ENCODE results near the gene KBTBD13. TPM values are rescaled to one million over a fixed set of nuclear protein-coding genes. Genes with fewer than 3 reads are reported as not detected.
"Not testable (repeated sequence)": the region's sequence is repeated elsewhere in the genome, so short reads cannot be mapped to it uniquely, and the experiment has no call there.

KBTBD13 gene
- total and polyA plus RNA-seq, 2 donors: 0.19 to 0.32 TPM

- over 99% methylated on average over 2 of the region's 2 CpGs for WGBS
- H3K36me3 ChIP-seq (ENCODE audit: insufficient read depth): no peaks in the 10 kb centered on the region
- no peaks in the 10 kb centered on the region for H3K4me1 ChIP-seq (ENCODE audit: insufficient read depth)
- DNase-seq (ENCODE audit: extremely low spot score): no peak
- H3K4me3 ChIP-seq (ENCODE audit: low read depth, low read length): no peak overlapping the region
- H3K27ac ChIP-seq (ENCODE audit: low read depth): no peak overlapping the region
These were observed 34.8 kb upstream of the KBTBD13 start for GRCh38 chr15:65041787-65042186.

- no peak overlapping the region for H3K4me3 ChIP-seq (ENCODE audit: low read depth, low read length)
- H3K36me3 ChIP-seq (ENCODE audit: insufficient read depth): no peaks in the 10 kb centered on the region
- DNase-seq (ENCODE audit: extremely low spot score): no peak
- whole genome bisulfite sequencing: 28% methylated on average over 4 of the region's 4 CpGs
- no peaks in the 10 kb centered on the region for H3K4me1 ChIP-seq (ENCODE audit: insufficient read depth)
- no peak overlapping the region for H3K27ac ChIP-seq (ENCODE audit: low read depth)
These were observed 33.7 kb upstream of the KBTBD13 start for GRCh38 chr15:65042776-65043327.

DNA sequence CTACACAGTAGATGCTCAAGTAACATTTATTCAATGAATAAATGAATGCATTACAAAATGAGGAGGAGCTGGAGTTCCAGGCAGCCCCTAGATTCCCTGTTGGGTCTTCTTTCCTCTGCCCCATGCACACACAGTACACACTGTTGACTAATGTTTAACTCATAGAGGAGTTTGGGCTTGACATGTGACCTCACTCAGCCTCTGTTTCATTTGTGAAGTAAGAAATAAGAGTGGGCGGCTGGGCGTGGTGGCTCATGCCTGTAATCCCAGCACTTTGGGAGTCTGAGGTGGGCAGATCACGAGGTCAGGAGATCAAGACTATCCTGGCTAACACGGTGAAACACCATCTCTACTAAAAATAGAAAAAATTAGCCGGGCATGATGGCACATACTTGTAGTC lies 32.3 kb upstream of the KBTBD13 start:
- not testable (repeated sequence) for H3K4me1 ChIP-seq (ENCODE audit: insufficient read depth); H3K27ac ChIP-seq (ENCODE audit: low read depth); H3K4me3 ChIP-seq (ENCODE audit: low read depth, low read length); H3K36me3 ChIP-seq (ENCODE audit: insufficient read depth); DNase-seq (ENCODE audit: extremely low spot score)
- 83% methylated on average over 5 of the region's 5 CpGs for WGBS

DNA sequence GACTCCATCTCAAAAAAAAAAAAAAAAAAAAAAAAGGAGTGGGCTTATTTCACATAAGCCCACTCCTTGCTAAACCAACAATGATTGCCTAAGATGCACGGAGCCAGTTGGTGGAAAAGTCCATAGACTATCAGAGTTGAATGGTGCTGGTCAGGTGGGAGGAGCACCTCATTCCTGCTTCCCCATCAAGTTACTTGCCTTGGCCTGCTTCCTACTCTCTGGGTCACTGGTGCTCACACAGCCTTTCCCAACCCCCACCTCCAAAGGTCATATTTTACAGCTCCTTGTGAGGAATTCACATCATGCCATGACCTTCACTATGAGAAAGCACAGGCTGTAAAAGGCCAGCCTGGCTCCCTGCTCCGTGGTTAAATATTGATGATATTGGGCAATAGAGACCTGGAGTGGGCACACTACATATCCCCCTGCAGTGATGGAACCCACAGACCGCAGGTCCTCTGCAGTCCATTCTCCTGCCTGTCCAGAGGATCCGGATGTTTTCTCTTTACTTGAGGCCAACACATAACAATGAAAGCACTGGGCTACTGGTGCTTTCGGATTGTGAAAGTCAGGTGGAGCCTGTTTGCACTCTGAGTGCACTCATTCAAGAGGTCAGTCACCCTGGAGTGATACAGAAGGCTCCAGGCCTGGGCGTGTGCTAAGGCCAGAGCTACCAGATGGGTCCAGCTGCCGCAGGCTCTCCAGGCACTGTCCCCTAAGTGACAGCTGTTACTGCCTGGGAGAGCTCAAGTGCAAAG lies 31.6 kb upstream of the KBTBD13 start, which contains the start of gene SLC51B:
SLC51B (plus strand) TSS at position 664 of the 758 bp plus-strand sequence. CDS start 4,618 bp downstream, outside the sequence.
- no peak for DNase-seq (ENCODE audit: extremely low spot score)
- Histone ChIP-seq H3K27ac (ENCODE audit: low read depth) (no peak within 1 kb of the TSS), H3K4me1 (ENCODE audit: insufficient read depth) (no peaks in the 10 kb centered on the region), H3K4me3 (ENCODE audit: low read depth, low read length) (no peak within 1 kb of the TSS), H3K36me3 (ENCODE audit: insufficient read depth) (no peaks in the 10 kb centered on the region)
- 58% methylated on average over 7 of the region's 7 CpGs for WGBS

DNA sequence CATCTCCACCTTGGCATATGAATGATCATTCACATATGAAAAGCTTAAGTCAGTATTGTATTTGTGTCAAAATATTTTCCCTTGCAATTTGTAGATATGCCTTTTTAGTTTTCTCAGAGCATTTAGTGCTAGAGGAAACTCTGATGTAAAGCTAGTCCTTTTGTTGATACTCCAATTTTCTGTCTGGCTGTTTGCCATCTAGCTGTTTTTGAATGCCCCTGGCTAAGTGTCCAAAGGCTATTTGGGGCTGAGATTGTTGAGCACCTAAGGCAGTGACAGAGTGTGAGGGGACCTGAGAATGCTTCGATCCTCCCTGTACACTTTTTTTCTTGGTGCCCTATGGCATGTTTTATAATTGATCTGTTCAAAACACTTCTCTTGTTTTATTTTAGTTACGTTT lies 28.3 kb upstream of the KBTBD13 start:
- Histone ChIP-seq H3K27ac (ENCODE audit: low read depth) (no peak overlapping the region), H3K4me1 (ENCODE audit: insufficient read depth) (no peaks in the 10 kb centered on the region), H3K4me3 (ENCODE audit: low read depth, low read length) (no peak overlapping the region), H3K36me3 (ENCODE audit: insufficient read depth) (no peaks in the 10 kb centered on the region)
- DNase-seq (ENCODE audit: extremely low spot score): no peak
- 62% methylated on average over 2 of the region's 2 CpGs for WGBS

GRCh38 chr15:65049418-65049840 lies 27.1 kb upstream of the KBTBD13 start:
- H3K36me3 ChIP-seq (ENCODE audit: insufficient read depth): no peaks in the 10 kb centered on the region
- WGBS: 25% methylated on average over 19 of the region's 19 CpGs
- DNase-seq (ENCODE audit: extremely low spot score): no peak
- no peak overlapping the region for H3K27ac ChIP-seq (ENCODE audit: low read depth)
- no peak overlapping the region for H3K4me3 ChIP-seq (ENCODE audit: low read depth, low read length)
- H3K4me1 ChIP-seq (ENCODE audit: insufficient read depth): no peaks in the 10 kb centered on the region

DNA sequence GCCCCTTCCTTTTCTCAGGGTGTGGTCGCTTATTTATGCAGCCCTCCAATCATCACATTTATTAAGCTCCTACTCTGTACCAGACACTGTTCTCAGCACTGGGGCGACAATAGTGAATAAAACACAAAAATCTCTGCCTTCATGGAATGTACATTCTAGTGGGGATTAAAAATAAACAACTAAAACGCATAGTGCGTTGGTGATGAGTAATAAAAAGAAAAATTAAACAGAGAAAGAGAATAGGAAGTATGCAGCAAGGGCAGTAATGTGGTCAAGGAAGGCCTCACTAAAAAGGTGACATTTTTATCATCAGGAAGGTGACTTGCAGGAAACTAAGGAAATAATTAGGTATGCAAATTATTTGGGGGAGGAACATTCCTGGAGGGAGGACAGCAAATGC lies 26.3 kb upstream of the KBTBD13 start:
- no peak overlapping the region for H3K4me3 ChIP-seq (ENCODE audit: low read depth, low read length)
- no peak for DNase-seq (ENCODE audit: extremely low spot score)
- H3K4me1 ChIP-seq (ENCODE audit: insufficient read depth): no peaks in the 10 kb centered on the region
- H3K27ac ChIP-seq (ENCODE audit: low read depth): no peak overlapping the region
- H3K36me3 ChIP-seq (ENCODE audit: insufficient read depth): no peaks in the 10 kb centered on the region
- 40% methylated on average over 4 of the region's 4 CpGs for WGBS

GRCh38 chr15:65051266-65051665 lies 25.3 kb upstream of the KBTBD13 start:
- Histone ChIP-seq H3K4me1 (ENCODE audit: insufficient read depth) (no peaks in the 10 kb centered on the region), H3K4me3 (ENCODE audit: low read depth, low read length) (no peak overlapping the region), H3K36me3 (ENCODE audit: insufficient read depth) (no peaks in the 10 kb centered on the region), H3K27ac (ENCODE audit: low read depth) (no peak overlapping the region)
- DNase-seq (ENCODE audit: extremely low spot score): no peak
- WGBS: 68% methylated on average over 2 of the region's 2 CpGs

DNA sequence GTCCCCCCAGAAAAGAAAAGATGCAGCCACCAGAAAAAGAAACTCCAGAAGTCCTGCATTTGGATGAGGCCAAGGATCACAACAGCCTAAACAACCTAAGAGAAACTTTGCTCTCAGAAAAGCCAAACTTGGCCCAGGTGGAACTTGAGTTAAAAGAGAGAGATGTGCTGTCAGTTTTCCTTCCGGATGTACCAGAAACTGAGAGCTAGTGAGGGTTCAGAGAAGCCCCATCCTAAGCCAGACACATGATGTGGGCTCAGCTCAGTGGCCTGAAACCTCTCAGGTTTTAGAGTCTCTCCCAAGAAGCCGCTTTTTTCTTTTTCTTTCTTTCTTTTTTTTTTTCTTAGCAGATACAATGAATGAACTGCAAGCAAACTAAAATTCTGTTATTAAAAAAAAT lies 23.6 kb upstream of the KBTBD13 start:
- Histone ChIP-seq H3K36me3 (ENCODE audit: insufficient read depth) (no peaks in the 10 kb centered on the region), H3K4me3 (ENCODE audit: low read depth, low read length) (no peak overlapping the region), H3K4me1 (ENCODE audit: insufficient read depth) (no peaks in the 10 kb centered on the region), H3K27ac (ENCODE audit: low read depth) (no peak overlapping the region)
- DNase-seq (ENCODE audit: extremely low spot score): no peak
- WGBS: 79% methylated on average over 2 of the region's 2 CpGs

- WGBS: 72% methylated on average over 26 of the region's 26 CpGs
- no peak overlapping the region for H3K27ac ChIP-seq (ENCODE audit: low read depth)
- DNase-seq (ENCODE audit: extremely low spot score): no peak
- no peak overlapping the region for H3K4me3 ChIP-seq (ENCODE audit: low read depth, low read length)
- peaks cover 1% of the 10 kb centered on the region for H3K36me3 ChIP-seq (ENCODE audit: insufficient read depth)
- no peaks in the 10 kb centered on the region for H3K4me1 ChIP-seq (ENCODE audit: insufficient read depth)
These were observed 22.0 kb upstream of the KBTBD13 start for GRCh38 chr15:65054333-65055200.

DNA sequence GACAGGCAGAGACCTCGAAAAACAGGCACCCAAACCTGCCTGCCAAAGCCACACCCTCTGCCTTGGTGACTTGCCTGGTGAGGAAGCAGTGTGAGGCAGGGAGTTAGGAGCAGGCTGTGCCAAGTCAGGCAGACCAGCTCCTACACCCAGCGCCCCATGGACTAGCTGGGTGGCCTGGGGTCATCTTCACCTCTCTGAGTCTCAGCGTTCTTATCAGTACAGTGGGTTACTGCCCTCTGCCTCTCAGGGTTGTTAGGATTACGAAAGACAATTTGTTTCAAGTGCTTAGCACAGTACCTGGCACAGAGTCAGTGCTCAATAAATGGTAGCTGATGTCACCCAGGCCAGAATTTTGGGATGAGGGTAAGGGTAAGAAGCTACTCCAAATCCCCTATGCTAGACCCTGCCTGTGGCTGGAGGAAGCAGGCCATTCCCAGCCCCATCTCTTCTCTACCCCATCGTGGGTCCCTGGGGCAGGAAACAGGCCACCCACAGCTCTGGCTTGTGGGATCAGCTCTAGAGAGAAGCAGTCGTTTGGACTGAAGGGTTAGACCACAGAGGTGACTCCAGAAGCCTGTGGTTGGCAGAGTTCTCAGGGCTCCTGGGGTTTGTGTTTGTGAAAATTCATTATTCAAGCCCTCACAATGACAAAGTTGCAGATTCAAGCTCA lies 21.2 kb upstream of the KBTBD13 start:
- Histone ChIP-seq H3K4me1 (ENCODE audit: insufficient read depth) (no peaks in the 10 kb centered on the region), H3K27ac (ENCODE audit: low read depth) (no peak overlapping the region), H3K4me3 (ENCODE audit: low read depth, low read length) (no peak overlapping the region), H3K36me3 (ENCODE audit: insufficient read depth) (peaks cover 1% of the 10 kb centered on the region)
- 37% methylated on average over 6 of the region's 6 CpGs for WGBS
- DNase-seq (ENCODE audit: extremely low spot score): no peak

GRCh38 chr15:65056106-65056505 lies 20.4 kb upstream of the KBTBD13 start:
- Histone ChIP-seq H3K27ac (ENCODE audit: low read depth) (peak overlapping the region; percentile 13), H3K4me1 (ENCODE audit: insufficient read depth) (no peaks in the 10 kb centered on the region), H3K4me3 (ENCODE audit: low read depth, low read length) (no peak overlapping the region), H3K36me3 (ENCODE audit: insufficient read depth) (peaks cover 1% of the 10 kb centered on the region)
- WGBS: 73% methylated on average over 9 of the region's 9 CpGs
- no peak for DNase-seq (ENCODE audit: extremely low spot score)

GRCh38 chr15:65056868-65057548 lies 19.5 kb upstream of the KBTBD13 start:
- Histone ChIP-seq H3K4me1 (ENCODE audit: insufficient read depth) (no peaks in the 10 kb centered on the region), H3K4me3 (ENCODE audit: low read depth, low read length) (no peak overlapping the region), H3K36me3 (ENCODE audit: insufficient read depth) (peaks cover 1% of the 10 kb centered on the region), H3K27ac (ENCODE audit: low read depth) (no peak overlapping the region)
- no peak for DNase-seq (ENCODE audit: extremely low spot score)
- WGBS: 83% methylated on average over 8 of the region's 8 CpGs

Measured in urinary bladder (tissue), 4 donors.